ENCODE results near the gene GABARAP. TPM values are rescaled to one million over a fixed set of nuclear protein-coding genes. Genes with fewer than 3 reads are reported as not detected.
A peak's percentile ranks its signal among the peaks of the same experiment; 100 is the strongest.

GABARAP gene
- total and polyA plus RNA-seq, 2 of the 13 experiments (the other 11 are each of a cell fraction or from before 2014, with no cell fraction given), result 161 to 310 TPM

- peak; percentile 92 for TF ChIP-seq CAMTA2 (CRISPR knock-in tag; IDR thresholded peaks at IDR 0.05; ENCODE audit: borderline replicate concordance)
- TF ChIP-seq HNRNPLL (IDR thresholded peaks at IDR 0.05; ENCODE audit: low read depth, low read length, poor library complexity, severe bottlenecking), result peak; percentile 62
- TF ChIP-seq ZNF274 (CRISPR knock-in tag; IDR thresholded peaks at IDR 0.05), result peak; percentile 39; the same call in 1 of the 2 replicates
- TF ChIP-seq ZNF513 (CRISPR knock-in tag; conservative IDR thresholded peaks at IDR 0.05), result no peak
- TF ChIP-seq, protein P1, sequence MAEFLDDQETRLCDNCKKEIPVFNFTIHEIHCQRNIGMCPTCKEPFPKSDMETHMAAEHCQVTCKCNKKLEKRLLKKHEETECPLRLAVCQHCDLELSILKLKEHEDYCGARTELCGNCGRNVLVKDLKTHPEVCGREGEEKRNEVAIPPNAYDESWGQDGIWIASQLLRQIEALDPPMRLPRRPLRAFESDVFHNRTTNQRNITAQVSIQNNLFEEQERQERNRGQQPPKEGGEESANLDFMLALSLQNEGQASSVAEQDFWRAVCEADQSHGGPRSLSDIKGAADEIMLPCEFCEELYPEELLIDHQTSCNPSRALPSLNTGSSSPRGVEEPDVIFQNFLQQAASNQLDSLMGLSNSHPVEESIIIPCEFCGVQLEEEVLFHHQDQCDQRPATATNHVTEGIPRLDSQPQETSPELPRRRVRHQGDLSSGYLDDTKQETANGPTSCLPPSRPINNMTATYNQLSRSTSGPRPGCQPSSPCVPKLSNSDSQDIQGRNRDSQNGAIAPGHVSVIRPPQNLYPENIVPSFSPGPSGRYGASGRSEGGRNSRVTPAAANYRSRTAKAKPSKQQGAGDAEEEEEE (CRISPR knock-in tag; IDR thresholded peaks at IDR 0.05; ENCODE audit: borderline replicate concordance), result no peak
- no peak for TF ChIP-seq GLMP (CRISPR knock-in tag; IDR thresholded peaks at IDR 0.05; ENCODE audit: borderline replicate concordance)
- TF ChIP-seq KAT2B (IDR thresholded peaks at IDR 0.05; ENCODE audit: borderline replicate concordance, low read depth, low read length), result no peak
- TF ChIP-seq ZBTB44 (CRISPR knock-in tag; IDR thresholded peaks at IDR 0.05), result peak; percentile 40; the same call in 1 of the 2 replicates
- 0 out of 2 replicates have a peak, but pooled peaks have one; percentile 3 for TF ChIP-seq GLI4 (CRISPR knock-in tag; IDR thresholded peaks at IDR 0.05; ENCODE audit: borderline replicate concordance)
- peak; percentile 17; the same call in 1 of the 2 replicates for TF ChIP-seq CHD4 (IDR thresholded peaks at IDR 0.05; ENCODE audit: borderline replicate concordance, low read length)
- TF ChIP-seq SNAI1 (CRISPR knock-in tag; IDR thresholded peaks at IDR 0.05; ENCODE audit: borderline replicate concordance), result no peak
- TF ChIP-seq, protein P2, sequence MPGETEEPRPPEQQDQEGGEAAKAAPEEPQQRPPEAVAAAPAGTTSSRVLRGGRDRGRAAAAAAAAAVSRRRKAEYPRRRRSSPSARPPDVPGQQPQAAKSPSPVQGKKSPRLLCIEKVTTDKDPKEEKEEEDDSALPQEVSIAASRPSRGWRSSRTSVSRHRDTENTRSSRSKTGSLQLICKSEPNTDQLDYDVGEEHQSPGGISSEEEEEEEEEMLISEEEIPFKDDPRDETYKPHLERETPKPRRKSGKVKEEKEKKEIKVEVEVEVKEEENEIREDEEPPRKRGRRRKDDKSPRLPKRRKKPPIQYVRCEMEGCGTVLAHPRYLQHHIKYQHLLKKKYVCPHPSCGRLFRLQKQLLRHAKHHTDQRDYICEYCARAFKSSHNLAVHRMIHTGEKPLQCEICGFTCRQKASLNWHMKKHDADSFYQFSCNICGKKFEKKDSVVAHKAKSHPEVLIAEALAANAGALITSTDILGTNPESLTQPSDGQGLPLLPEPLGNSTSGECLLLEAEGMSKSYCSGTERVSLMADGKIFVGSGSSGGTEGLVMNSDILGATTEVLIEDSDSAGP (CRISPR knock-in tag; IDR thresholded peaks at IDR 0.05; ENCODE audit: borderline replicate concordance), result peak; percentile 97; the same call in 1 of the 2 replicates
- peak; percentile 97 for TF ChIP-seq ZFX (CRISPR knock-in tag; IDR thresholded peaks at IDR 0.05; ENCODE audit: low read depth)
- TF ChIP-seq ZNF263 (CRISPR knock-in tag; IDR thresholded peaks at IDR 0.05), result peak; percentile 100
- TF ChIP-seq JUND (CRISPR knock-in tag; IDR thresholded peaks at IDR 0.05), result no peak
- TF ChIP-seq IKZF1 (IDR thresholded peaks at IDR 0.05), result no peak
- TF ChIP-seq ZNF17 (CRISPR knock-in tag; IDR thresholded peaks at IDR 0.05), result no peak
- TF ChIP-seq, protein P3, sequence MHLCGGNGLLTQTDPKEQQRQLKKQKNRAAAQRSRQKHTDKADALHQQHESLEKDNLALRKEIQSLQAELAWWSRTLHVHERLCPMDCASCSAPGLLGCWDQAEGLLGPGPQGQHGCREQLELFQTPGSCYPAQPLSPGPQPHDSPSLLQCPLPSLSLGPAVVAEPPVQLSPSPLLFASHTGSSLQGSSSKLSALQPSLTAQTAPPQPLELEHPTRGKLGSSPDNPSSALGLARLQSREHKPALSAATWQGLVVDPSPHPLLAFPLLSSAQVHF (CRISPR knock-in tag; IDR thresholded peaks at IDR 0.05), result no peak
- TF ChIP-seq MIER3 (CRISPR knock-in tag; IDR thresholded peaks at IDR 0.05; ENCODE audit: borderline replicate concordance), result peak; percentile 42; the same call in 1 of the 2 replicates
- TF ChIP-seq AKAP8 (CRISPR knock-in tag; IDR thresholded peaks at IDR 0.05), result no peak; the same call in 1 of the 2 replicates
Observed at GRCh38 chr17:7252176-7253043, 10.2 kb upstream of the GABARAP start, which contains the start of gene ELP5 (continued).
